CD4-positive, alpha-beta T cell treated with Interleukin-6 for 4 hours (primary cell): ENCODE measurements around the gene CD70.
"Not testable (repeated sequence)": the region's sequence is repeated elsewhere in the genome, so short reads cannot be mapped to it uniquely, and the experiment has no call there.

Experiments used
- DNase-seq: peaks from one replicate; pipeline ENCODE4 v3.0.0-alpha.2; 2020; ENCODE audit warnings: mixed read lengths

The CD70 gene

DNA sequence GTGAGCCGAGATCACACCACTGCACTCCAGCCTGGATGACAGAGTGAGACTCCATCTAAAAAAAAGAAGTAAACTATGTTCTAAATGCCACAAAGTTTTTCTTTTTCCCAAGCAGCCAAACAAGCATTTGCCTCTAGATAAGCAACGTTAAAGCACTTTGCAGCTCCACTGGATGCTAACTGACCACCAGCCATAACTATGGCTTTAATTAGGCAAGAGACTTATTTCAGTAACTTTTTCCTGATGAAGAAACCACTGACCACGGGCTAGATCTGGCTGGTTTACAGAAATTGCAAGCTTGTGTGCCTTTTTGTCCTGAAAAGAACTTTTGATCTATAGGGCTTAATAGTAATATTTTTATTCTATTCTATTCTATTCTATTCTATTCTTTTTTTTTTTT lies 22.1 kb downstream of the CD70 start:
- no peak for DNase-seq

DNA sequence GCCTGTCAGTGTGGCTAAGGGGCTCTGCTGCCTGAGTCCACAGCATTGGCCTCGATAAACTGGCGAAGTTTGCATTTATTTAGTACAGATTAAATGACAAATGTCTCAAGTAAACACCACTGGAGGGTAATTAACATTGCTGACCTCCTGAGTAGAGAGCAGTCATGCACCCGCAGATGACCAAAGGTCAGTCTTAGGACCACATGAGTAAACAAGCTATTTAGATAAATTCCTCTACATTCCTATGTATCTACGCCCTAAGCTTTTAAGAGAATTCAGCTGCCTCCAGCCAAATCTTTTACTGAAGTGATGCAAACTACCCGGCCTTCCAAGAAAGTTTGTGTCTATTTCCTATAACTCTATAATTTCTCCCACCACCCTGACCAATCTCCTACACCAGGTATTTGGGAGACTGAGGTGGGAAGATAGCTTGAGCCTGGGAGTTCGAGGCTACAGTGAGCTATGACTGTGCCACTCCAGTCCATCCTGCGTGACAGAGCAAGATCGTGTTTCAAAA lies 22.9 kb downstream of the CD70 start:
- no peak for DNase-seq

DNA sequence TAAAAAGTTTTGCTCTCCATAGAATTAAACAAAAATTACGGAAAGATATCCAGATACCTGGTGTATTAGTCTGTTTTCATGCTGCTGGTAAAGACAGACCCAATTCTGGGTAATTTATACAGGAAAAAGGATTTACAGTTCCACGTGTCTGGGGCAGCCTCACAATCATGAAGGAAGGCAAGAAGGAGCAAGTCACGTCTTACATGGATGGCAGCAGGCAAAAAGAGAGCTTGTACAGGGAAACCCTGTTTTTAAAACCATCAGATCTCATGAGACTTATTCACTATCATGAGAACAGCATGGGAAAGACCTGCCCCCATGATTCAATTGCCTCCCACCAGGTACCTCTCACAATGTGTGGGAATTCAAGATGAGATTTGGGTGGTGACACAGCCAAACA lies 24.2 kb downstream of the CD70 start:
- DNase-seq, result not testable (repeated sequence)

DNA sequence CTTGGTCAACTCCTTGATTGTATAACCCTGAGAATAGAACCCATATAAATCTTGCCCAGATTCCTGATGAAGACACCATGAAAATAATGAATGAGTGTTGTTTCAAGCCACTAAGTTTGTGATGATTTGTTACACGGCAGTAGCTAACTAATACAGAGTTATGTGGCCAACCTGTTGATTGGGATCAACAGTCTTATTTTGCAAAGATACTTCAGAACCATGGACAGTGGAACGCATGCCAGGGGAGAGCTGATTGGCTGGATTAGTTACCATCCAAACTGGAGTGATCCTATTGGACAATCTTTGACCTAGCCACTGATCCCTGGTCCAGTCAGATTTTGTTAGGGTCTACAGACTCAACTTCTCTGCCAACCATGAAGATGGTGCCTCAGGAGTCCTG lies 26.6 kb downstream of the CD70 start:
- DNase-seq, result no peak

DNA sequence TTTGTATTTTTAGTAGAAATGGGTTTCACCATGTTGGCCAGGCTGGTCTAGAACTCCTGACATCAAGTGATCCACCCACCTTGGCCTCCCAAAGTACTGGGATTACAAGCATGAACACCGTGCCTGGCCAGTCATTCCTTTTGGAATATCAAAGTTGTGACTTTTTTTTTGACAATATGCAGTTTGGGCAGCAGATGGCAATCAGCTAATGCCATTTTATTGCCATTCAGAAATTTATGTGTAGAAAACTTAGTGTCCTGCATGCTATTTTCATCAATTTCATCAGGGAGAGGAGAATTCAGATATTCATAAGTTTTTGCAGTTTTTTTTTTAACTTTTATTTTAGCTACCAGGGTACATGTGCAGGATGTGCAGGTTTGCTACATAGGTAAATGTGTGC lies 28.5 kb downstream of the CD70 start:
- DNase-seq, result not testable (repeated sequence)

DNA sequence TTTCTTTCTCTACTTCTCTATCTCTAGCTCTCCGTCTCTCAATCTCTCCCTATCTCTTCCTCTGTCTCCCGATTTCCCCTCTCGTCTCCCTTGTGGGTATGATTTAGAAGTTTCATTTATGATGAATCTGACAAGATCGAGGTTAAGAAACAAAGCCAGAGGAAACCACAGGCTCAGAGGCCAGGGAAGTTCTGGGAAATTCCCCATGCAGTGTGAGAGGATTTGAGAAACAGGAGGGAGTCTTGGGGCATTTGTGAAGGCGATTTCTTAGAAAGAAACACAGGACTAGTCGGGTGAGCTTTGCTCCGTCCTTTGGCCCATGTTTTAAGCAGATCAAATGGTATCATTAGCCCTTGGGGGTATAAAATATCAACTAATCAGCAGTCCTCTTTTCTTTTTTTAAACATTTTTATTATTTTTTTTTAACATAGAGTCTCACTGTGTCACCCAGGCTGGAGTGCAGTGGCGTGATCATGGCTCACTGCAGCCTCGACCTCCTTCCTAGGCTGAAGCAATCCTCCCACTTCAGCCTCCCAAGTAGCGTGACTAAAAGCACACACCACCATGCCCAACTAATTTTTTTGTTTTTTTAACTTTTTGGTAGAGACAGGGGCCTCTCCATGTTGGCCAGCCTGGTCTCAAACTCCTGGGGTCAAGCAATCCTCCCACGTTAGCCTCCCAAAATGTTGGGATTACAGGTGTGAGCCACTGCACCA lies 34.3 kb downstream of the CD70 start:
- DNase-seq, result no peak

DNA sequence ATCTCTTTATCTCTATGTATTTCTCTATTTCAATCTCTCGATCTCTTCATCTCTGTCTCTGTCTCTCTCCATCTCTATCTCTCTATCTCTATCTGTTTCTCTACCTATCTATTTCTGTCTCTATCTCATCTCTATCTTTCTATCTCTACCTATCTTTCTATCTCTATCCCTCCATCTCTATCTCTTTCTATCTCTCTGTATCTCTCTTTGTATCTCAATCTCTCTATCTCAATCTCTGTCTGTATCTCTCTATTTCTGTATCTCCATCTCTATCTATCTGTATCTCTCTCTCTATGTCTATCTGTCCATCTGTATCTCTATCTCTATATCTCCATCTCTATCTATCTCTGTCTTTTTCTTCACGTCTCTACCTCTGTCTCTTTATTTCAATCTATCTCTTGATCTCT lies 34.9 kb downstream of the CD70 start:
- no peak for DNase-seq

DNA sequence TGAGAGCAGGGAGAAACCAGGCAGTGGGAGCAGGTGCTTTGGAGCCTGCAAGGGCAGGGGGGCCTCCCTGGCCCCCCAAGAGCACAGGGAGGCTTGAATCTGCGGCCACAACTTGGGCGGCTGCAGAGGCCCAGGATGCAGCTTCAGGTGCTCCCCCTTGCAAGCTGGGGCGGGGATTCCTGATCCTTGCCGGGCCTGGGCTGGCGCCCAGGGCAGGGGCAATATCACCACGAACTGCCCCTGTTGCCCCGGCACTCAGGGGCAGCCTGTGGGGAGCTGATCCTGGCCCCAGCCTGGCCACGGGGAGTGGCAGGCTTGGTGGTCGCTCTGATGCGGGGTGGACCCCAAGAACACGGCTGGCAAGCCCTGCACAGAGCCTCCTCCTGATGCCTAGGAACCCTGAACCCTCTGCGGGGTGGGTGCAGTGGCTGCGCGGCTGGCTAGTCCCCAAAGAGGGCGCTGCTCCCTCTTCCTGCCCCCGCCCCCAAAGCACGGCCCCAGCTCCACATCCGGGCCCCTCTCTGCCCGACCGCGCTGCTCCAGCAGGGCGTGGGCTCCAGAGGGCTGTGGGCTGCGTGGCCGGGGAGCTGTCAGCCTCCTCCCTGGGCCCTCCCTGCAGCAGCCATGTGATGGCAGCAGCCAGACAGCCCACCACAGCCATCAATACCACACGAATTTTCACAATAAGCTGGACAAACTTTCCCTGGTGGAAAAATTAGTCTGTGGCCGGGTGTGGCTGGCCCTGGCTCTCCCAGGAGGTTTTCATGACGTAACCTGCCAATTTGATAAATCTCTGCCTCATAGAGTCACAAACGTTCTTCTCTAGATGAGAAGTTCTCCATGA lies 39.1 kb downstream of the CD70 start:
- peak; percentile 73 for DNase-seq

DNA sequence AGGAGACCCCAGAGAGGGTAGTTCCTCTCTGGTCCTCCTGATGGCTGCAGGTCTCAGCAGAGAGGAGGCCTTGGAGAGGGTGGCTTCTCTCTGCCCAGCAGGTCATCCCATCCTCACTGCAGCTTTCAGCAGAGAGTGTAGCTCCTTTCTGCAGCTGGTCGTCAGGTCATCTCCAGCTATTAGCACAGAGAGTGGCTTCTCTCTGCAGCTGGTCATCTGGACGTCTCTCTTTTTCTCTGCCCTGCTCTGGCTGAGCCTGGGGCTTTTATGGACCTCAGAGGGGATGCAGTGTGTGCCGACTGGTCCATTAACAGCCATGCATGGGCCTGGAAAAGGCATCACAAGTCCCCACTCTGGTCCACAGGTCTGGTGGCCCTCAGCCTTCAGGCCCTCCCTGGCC lies 39.9 kb downstream of the CD70 start:
- DNase-seq, result no peak

DNA sequence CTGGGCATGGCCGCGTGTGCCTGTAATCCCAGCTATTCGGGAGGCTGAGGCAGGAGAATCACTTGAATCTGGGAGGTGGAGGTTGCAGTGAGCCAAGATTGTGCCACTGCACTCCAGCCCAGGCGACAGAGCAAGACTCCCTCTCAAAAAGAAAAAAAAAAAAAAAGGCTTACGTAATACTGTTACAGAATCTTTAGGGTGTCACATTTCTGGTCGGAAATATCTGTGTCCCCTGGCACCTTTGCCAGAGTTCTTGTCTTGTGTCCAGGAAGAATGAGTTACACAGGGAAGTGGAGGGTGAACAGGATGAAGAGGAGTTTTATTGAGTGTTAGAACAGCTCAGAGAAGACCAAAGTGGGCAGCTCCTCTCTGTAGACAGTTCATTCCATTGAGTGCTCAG lies 40.3 kb downstream of the CD70 start:
- DNase-seq, result not testable (repeated sequence)

DNA sequence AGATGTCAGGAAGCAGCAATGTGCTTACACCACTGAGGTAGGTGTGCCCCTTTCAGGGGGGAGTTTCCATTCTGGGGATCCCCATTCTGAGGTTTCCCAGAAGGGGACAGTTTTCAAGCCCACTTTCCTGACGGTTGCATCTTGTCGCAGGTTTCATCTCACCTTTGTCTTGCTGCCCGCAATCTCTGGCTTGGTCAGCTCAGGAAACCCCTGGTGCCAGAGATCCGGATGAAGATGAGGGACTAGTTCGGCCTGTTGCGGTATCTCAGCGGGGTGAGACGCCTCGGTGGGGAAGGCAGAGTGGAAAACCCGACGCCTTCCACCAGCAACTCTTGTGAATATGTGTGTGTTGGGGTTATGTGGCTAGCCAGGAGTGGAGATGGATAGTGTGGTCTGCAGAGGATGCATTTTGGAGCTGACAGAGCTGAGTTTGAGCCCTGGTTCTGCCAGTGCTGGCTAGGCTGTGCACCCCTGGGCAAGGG lies 47.0 kb downstream of the CD70 start:
- no peak for DNase-seq

DNA sequence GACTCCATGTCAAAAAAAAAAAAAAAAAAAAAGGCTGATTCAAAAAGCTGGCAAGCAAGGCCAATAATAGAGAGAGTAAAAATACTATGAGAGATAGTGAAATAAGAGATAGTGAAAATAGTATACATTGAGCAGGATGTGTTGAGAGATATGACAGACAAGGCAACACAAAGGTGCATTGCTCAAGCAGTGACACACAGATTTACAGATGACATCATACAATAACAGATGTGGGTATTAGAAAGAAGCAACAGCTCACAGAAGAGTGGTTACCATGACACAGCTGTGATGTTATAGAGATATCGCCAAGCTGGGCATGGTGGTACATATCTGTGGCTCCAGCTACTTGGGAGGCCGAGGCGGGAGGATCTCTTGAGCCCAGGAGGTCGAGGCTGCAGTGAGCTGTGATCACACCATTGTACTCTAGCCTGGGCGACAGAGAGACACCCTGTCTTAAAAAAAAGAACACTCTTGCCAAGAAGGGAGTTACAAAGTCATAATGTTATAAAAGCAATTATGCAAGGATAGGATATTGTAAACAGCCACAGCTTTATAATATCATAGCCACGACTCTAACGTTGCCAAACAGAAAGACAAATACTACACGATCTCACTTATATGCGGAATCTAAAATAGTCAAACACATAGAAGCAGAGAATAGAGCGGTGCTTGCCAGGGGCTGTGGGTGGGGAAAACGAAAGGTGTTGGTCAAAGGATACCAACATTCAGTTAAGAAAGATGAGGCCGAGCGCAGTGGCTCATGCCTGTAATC lies 49.8 kb downstream of the CD70 start:
- no peak for DNase-seq

DNA sequence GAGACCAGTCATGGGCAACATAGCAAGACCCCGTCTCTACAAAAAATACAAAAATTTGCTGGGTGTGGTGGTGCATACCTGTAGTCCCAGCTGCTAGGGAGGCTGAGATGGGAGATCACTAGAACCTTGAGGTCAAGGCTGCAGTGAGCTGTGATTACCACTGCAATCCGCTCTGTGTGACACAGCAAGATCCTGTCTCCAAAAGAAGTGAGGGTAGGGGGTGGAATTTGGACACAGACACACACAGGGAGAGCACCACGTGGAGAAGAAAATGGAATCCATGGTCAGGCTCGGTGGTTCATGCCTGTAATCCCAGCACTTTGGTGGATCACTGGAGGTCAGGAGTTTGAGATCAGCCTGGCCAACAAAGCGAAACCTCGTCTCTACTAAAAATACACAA lies 51.4 kb downstream of the CD70 start:
- DNase-seq, result no peak
